NCI-H345 treated with DMSO at 0.1 percent for 48 hours (cell line): ENCODE measurements around the gene ANKRD40CL.
"Not testable (repeated sequence)": the region's sequence is repeated elsewhere in the genome, so short reads cannot be mapped to it uniquely, and the experiment has no call there.

Source experiments
- DNase-seq: peaks from one replicate; lab custom pipeline; 2025; ENCODE audit not compliant: unreplicated experiment; lab: John Stamatoyannopoulos, UW

The ANKRD40CL gene

DNA sequence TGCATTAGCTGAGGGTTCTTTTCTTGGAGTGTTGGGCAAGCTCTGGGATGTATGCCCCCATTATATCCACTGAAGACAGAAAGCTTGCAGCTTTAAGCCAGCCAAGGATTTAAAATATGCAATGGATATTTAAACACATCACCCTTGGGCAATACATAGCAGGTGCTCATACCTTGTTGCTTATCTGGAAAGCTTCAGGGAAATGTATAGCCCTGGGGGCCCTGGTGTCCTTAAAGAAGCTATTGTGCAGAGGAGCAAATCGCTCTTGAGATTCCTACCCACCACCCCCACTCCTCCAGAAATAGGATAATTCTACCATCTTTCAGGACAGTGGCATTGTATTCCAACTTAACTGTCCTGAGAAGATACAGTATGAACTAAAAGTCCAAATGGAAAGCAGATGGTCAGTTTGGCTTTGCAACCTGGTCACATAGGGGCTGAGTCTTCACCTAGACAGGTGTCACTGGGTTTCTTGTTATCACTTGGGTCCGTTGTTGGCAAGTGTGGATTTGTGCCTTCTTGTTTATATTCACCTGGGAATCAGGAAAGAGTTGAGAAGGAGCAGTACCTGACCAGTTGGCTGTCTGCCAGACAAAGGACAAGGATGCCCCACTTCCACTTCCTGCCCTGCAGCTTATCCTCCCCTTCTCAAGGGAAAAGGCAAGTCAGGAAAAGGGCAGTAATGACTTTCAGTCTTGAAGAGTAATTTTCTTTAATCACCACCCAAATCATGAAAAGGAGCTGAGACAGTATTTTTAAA is 3.4 kb downstream of the ANKRD40CL start:
- no peak for DNase-seq

DNA sequence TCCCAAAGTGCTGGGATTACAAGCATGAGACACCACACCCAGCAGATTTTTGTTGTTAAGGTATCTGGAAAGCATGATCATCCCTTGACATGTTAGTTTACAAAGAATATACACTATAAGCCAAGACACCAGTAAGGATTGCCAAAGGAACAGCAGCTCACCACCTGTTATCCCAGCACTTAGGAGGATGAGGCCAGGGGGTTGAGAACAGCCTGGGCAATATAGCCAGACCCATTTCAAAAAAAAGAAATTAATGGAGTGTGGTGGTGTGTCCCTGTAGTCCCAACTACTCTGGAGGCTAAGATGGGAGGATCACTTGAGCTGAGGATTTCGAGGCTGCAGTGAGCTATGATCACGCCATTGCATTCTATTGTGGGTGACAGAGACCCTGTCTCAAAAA is 5.1 kb downstream of the ANKRD40CL start:
- no peak for DNase-seq

DNA sequence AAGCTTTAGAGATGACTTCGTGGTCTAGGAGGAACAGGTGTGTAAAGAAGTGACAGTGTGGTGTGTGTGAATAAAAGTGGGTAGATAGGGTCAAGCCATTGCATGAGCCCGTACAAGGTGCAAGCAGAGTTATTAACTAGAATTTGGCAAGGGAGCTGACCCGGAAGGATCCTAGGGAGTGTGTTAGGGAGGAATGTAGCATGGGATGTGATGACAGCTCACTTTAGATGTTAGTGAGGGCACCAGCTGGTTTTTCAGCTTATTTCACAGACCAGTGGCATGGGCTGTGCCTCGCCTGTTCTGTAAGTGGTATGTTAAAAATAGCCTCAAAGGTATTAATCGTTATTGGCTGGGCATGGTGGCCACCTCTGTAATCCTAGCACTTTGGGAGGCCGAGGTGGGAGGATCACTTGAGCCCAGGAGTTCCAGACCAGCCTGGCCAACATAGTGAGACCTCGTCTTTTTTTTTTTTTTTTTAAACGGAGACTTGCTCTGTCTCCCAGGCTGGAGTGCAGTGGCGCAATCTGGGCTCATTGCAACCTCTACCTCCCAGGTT is 8.3 kb downstream of the ANKRD40CL start:
- DNase-seq, result no peak

DNA sequence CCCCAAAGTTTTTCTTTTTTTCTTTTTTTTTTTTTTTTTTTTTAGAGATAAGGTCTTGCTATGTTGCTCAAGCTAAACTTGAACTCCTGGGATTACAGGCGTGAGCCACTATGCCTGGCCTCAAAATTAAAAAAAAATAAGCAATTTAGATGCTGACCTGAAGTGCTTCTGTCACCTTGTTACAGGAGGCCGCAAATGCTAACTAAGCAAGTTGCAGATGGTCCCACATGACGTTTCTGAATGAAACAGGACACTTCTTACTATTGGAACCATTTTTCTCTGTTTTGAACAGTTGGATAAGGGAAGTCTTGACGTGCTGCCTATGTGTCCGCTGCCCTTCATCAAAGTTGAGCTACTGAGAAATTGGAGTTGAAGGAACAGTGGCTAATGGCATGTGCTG is 8.8 kb downstream of the ANKRD40CL start:
- DNase-seq, result no peak

DNA sequence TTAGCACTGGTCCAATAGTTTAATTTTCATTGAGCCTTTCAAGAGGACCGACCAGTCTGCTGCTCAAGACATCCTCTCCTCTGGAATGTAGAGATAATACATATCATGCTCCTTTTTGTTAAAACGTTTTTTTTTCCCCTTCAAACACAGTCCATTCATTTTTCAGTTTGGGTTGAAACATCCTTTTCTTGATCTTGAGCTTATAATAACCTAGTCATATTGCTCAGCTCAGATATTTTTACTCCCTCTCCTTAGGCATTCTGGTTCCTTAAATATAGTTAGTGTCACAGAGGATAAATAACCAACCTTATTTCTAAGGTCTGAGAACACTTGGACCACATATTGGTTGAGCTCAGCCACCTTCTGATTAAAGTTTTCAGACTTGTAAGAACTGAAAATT is 12.8 kb downstream of the ANKRD40CL start:
- DNase-seq, result no peak

DNA sequence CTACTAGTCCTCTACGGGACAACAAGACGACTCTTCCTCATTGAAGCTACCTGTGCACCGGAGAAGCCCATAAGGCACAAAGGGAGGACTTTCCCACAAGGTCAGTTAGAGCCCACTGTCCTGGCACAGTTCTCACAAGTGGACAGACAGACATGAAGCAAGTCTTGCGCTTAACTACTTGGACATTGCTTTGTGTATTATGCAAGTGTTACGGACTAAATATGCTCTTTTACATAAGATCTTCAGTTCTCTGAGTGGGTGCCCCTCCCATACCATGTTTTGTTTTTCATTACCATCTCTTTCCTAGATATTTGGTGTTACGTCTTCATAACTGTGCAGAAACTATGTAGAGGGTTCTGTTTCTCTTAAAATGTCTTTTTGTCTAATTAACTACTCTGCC is 18.1 kb downstream of the ANKRD40CL start:
- DNase-seq, result no peak

DNA sequence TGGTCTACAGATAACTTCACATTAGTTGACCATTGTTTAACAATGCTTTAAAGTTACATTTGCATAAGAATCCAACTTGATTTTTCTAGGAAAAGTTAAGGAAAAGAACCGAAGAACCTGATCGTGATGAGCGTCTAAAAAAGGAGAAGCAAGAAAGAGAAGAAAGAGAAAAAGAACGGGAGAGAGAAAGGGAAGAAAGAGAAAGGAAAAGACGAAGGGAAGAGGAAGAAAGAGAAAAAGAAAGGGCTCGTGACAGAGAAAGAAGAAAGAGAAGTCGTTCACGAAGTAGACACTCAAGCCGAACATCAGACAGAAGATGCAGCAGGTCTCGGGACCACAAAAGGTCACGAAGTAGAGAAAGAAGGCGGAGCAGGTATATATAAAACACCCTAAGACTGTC is 21.7 kb downstream of the ANKRD40CL start:
- DNase-seq, result no peak

DNA sequence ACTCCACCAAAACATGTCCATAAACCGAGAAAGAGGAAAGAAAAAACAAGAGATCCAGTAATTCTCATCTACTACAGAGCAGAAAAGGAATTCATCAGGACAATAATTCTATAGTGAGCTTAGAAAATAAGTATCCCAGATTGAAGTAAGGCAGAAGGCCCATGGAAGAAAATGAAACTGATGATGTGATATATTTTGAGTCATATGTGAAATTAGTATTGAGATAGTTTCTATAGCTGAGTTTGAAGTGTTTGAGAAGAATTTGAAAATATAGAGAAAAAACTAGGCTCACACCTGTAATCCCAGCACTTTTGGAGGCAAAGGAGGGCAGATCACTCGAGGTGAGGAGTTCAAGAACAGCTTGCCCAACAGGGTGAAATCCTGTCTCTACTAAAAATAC is 28.2 kb downstream of the ANKRD40CL start:
- DNase-seq, result no peak

DNA sequence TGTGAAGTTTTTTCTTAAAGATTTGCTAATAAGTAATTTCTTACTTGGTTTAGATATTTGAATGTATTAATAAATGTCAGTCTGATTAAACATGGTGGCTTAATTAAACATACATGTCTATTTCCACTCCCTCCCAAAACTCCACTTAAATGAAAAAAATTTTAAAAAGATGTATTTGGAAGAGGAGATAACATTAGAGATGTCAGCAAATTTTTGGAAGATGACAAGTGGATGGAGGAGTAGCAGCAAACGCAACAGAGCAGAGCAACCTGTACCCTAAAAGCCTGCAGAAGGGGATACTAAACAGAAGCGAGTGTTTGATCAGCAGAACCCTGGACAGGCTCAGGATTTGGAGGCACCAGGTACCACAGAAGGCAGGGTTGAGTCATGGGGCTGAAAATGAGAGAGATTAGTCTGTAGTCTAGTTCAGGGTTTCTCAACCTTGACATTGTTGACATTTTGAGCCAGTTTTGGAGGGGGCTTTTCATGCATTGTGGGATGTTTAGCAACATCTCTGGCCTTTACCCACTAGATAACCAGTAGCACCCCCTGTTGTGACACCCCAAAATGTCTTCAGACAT is 30.1 kb downstream of the ANKRD40CL start:
- no peak for DNase-seq

DNA sequence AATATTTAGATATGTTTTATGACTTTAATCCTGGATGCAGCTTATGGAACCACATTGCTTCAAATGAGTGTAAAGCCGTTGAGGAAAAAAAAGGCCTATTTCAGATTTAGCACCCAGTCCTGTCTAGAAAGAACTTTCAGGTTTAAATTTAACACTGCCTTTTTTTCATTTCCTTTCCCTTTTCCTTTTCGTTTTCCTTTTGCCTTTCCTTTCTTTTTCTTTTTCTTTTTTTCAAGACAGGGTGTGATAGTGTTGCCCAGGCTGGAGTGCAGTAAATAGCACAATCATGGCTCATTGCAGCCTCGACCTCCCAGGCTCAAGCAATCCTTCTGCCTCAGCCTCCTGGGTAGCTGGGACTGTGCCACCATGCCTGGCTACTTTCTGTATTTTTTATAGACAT is 32.0 kb downstream of the ANKRD40CL start:
- no peak for DNase-seq

DNA sequence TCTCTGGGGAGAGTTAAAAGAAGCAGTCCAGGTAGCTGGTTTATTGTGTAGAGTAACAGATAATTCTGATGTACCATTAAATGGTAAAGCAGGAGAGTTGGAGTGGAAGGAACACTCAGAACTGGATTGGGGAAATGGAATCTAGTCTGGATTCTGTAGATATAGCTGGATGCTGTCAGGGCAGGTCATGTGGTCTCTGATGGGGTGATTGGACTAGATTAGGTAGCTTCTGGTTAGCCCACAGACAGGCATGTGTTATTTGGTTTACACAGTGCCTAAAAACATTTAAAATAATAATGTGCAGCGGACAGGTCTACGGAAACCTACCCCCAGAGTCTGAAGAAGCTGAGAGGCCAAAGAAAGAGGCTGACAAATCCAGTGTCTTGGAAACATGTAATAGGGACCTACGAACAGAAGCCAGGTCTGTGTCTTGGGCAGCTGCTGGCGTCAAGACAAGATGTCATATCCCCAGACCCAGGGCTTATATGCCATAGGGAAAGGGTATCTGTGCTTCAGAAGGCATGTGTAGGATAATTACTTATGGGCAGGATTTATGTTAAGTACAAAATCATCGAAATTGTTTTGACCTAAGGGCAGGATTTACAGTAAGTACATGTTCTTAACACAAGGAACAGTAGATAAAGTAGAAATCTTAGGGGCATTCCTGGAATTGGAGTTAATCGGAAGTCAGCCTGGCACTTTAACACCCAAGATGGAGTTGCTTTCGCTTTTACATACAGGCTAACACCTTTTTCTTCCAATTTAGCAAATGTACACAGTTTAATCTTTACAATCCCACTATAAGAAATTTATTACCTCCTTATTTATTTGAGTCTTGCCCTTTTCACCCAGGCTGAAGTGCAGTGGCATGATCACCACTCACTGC is 35.5 kb downstream of the ANKRD40CL start:
- no peak for DNase-seq

DNA sequence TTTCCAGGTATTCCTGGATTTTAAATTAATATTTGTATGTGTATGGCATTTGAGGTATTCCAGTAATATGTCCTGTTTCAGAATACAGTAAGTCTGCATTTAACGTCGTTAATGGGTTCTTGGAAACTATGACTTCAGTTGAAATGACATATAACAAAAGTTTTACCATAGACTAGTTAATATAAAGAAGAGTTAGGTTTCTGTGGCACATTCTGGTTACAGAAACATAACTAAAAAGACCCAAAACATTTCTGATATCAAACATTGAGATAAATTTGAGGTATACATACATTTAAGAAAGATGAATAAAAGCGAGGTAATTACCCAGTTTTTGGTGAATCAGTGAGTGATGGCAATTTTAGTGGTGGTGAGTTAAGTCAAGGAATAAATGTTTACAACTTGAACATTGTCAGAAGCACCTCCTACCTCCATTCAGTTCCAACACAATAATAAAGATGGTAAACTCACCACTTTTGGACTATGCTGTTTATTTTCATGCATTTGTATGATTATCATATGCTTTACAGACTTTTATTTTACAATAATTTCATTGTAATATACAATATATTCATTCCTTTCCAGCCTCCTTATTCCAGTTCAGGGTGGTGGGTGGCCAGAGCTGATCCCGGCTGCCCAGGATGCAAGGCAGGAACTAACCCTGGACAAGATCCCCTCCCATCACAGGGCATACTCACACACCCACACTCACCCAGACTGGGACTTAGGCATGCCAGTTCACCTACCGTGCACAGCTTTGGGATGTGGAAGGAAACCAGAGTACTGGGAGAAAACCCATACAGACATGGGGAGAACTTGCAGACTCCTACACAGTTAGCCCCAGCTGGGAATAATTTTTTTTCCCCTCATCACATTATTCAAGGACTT is 38.2 kb downstream of the ANKRD40CL start:
- no peak for DNase-seq

DNA sequence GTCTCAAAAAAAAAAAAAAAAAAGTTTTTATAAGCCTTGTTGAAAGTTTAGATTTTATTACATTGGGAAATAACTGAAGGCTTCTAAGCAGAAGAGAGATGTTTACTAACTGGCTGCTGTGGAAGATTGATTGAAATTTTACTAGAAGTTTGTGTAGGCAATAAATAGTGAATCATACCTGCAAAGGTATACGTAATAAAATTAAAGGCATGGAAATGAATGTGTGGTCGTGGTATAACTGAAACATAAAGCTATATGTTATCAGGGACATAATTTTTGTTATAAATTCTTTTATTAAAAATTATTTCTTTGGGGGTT is 39.2 kb downstream of the ANKRD40CL start:
- DNase-seq, result no peak

DNA sequence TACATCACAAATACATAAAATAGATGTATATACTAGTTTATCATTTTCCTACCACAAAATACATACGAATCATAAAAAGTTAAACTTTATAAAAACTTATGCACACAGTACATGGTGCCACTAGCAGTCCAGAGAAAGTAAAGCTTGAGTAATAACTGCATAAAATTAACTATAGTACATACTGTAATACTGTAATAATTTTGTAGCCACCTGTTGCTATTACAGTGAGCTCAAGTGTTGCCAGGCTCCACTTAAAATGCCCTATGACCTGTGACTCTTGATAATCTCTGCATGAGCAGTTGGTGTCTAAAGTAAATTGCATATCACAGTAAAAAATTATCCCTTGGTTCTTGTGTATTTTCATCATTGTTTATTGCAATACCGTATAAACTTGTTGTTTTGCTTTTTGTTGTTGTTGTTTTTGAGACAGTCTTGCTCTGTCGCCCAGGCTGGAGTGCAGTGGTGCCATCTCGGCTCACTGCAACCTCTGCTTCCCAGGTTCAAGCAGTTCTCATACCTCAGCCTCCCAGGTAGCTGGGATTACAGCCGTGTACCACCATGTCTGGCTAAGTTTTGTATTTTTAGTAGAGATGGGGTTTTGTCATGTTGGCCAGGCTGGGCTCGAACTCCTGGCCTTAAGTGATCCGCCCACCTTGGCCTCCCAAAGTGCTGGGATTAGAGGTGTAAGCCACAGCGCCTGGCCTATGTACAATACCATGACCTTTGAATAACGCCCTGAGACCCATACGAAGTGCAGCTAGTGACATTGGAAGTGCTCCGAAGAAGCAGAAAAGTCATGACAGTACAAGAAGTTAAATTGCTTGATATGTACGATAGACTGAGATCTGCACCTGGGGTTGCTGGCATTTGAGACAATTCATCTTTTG is 41.3 kb downstream of the ANKRD40CL start:
- no peak for DNase-seq

DNA sequence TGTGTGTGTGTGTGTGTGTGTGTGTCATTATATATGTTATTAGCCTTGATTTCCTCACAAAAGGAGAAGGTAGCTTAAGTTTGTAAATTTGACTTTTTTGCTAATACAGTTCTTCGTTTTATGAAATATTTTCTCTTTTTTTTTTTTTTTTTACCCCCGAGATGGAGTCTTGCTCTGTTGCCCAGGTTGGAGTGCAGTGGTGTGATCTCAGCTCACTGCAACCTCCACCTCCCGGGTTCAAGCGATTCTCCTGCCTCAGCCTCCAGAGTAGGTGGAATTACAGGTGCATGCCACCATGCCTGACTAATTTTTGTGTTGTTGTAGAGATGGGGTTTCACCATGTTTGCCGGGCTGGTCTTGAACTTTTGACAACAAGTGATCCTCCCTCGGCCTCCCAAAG is 42.7 kb downstream of the ANKRD40CL start:
- DNase-seq, result not testable (repeated sequence)

DNA sequence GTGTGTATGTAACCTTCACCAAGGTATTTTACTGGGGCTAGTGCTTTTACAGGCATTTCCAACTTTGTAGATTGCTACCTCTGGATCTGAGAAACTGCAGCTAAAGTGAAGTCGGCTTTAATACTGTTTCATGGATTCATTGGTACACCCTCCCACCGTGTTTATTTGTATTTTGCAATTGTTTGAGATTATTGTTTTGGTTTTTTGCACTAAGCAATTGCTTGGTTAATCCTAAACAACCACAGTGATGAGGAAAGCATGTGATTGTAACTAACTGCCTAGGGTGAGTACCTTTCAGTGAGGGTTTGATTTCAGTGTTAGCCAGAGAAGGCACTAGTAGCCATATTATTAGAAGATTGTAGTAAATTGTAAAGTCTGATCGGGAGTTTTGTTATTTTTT is 44.6 kb downstream of the ANKRD40CL start:
- DNase-seq, result no peak

DNA sequence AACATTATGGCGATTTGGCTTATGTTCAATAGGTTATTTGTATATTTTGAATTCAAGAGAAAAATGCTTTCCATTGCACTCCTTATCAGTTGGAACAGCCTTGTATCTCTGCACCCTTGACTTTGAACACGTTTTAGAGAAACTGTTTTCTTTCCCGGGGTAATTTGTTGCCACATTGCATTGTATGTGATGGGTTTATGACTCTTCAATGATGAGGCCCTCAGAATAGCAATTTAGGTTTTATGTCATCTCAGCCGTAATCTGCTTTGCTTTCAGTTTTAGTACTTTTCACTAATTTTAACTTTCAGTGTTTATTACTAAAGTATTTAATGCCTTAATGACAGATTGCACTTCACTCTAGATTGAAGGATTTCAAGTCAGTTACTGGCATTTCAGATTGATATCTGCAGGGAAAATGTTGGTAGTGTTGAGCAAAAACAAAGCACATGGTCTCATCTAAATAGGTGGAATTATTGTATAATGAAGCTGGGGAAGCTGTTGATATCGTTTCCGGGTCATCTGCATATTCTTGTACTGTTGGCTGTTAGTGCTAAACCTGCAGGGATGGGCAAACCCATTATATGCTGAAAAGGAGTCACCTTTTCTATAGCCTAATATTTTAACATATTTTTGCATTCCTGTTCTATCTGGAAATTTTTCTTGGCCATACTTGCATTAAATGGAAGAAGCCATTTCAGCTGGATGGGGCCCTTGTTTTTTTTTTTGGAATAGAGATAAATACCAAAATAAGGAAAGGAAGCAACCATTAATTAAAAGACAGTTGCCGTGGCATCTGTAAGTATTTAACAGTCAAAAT is 45.9 kb downstream of the ANKRD40CL start:
- no peak for DNase-seq

DNA sequence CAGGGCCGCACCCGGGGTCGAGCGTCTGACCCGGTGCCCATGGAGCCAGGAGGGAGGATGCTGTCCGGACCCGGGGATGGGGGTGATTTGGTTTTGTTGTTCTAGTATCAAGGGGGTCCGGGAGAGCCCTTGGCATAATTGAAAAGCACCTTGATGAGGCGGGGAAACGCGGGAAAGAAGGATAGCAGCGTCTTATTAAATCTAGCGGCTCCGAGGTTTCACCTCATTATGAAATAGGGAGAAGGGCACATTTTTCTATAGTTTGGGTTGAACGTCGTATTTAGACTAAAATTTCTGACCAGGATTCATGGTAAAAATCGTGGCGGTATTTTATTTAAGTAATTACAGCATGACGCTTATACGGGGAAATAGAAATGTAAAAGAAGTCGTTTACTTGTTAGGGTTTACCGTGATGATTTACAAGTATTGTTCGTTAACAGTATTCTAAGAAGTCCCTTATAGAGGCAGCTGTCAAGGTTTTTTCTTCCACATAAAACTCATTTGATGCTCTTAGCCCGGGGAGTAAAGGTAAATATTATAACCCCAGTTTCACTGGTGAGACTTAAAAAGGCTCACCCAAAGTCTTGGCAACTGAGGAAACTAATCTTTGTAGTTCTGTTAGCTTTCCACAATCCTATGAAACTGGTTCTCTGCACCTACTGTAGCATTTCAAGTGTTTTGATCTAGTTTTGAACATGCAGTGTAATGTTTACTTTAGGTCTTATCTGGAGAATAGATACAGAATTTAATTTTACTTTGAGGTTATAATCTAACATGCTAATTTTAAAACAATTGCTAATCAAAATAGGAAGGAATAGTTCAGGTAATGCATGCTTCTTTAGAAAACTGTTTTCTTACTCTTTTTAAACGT is 47.2 kb downstream of the ANKRD40CL start:
- no peak for DNase-seq
